ENCODE results near the gene KIAA1217. TPM values are rescaled to one million over a fixed set of nuclear protein-coding genes. Genes with fewer than 3 reads are reported as not detected.

Gene KIAA1217
- total and polyA plus RNA-seq, 7 experiments from 2014 or later, result 0.03 to 2.1 (median 0.15) TPM; not detected in 4

- no peak overlapping the region for H3K27ac ChIP-seq (ENCODE audit: low read depth, low read length)
- no peak for ATAC-seq
- Mint-ChIP-seq H3K27ac (no peak overlapping the region), H3K9me3 (peaks cover 0 to 3% (median 0%) of the 10 kb centered on the region in 11 donors), H3K36me3 (no peaks in the 10 kb centered on the region), H3K4me1 (peaks cover 1 to 11% (median 8%) of the 10 kb centered on the region in 7 donors), H3K4me3 (no peak overlapping the region), H3K27me3 (peaks cover 0 to 13% (median 0%) of the 10 kb centered on the region in 5 donors)
- H3K36me3 ChIP-seq (ENCODE audit: control insufficient read depth in 2 of 3, insufficient read depth in 3 of 3, low read length in 3 of 3), result no peaks in the 10 kb centered on the region
- intact Hi-C loops (cut with micrococcal nuclease), result no loop called here
- no peak for DNase-seq
- ChIA-PET POLR2A (no interaction called here), CTCF (no interaction called here)
- H3K9me3 ChIP-seq (ENCODE audit: control insufficient read depth in 2 of 3, low read length in 3 of 3), result no peaks in the 10 kb centered on the region
- H3K4me3 ChIP-seq (ENCODE audit: low read length), result no peak overlapping the region
- H3K4me1 ChIP-seq (ENCODE audit: control insufficient read depth in 2 of 2, insufficient read depth in 2 of 2, low read length in 2 of 2), result no peaks in the 10 kb centered on the region
- H3K27me3 ChIP-seq (ENCODE audit: control insufficient read depth in 2 of 2, insufficient read depth in 2 of 2, low read length in 2 of 2), result no peaks in the 10 kb centered on the region
These were observed 315.4 kb downstream of the KIAA1217 start for GRCh38 chr10:24524314-24524713.

DNA sequence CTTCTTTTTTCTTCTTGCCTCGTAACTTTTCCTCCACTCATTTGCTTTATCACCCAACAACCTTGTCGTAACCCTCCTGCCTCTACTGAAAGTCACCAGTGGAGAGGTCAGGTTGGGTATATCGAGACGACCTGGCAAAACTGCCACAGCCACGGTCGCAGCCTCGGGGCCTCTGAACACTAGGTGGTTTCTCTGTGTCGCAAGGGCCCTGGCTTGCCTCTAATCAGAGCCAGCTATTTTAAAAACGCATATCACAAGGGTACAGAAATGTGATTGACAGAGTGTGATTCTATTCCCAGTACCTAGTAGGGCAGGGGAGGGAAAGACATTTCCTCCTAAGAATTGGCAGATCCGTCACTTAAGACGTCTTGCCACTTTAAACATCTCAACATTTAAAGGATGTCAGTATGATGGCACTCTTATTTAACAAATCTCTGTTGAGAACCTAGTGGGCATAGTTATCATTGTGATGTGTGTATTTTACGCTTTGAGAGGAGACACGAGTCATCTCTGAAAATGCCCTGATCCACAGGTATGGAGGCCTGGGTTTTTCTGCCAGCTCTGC is 317.2 kb downstream of the KIAA1217 start:
- CTCF ChIA-PET, result no interaction called here
- H3K36me3 Mint-ChIP-seq, result peaks cover 0 to 4% (median 0%) of the 10 kb centered on the region in 5 donors
- no peaks in the 10 kb centered on the region for H3K4me1 Mint-ChIP-seq
- Histone ChIP-seq H3K4me3 (ENCODE audit: low read length) (no peak overlapping the region), H3K9me3 (ENCODE audit: control insufficient read depth in 2 of 3, low read length in 3 of 3) (no peaks in the 10 kb centered on the region), H3K4me1 (ENCODE audit: control insufficient read depth in 2 of 2, insufficient read depth in 2 of 2, low read length in 2 of 2) (no peaks in the 10 kb centered on the region), H3K27me3 (ENCODE audit: control insufficient read depth in 2 of 2, insufficient read depth in 2 of 2, low read length in 2 of 2) (no peaks in the 10 kb centered on the region), H3K27ac (ENCODE audit: low read depth, low read length) (no peak overlapping the region), H3K36me3 (ENCODE audit: control insufficient read depth in 2 of 3, insufficient read depth in 3 of 3, low read length in 3 of 3) (no peaks in the 10 kb centered on the region)
- ATAC-seq (no peak), DNase-seq (no peak)
- H3K27ac Mint-ChIP-seq, result no peak overlapping the region
- H3K27me3 Mint-ChIP-seq, result peaks cover 0 to 20% (median 5%) of the 10 kb centered on the region in 5 donors
- POLR2A ChIA-PET, result no interaction called here
- H3K4me3 Mint-ChIP-seq, result no peak overlapping the region
- H3K9me3 Mint-ChIP-seq, result peaks cover 0 to 3% (median 0%) of the 10 kb centered on the region in 11 donors
- intact Hi-C loops (cut with micrococcal nuclease), result no loop called here

DNA sequence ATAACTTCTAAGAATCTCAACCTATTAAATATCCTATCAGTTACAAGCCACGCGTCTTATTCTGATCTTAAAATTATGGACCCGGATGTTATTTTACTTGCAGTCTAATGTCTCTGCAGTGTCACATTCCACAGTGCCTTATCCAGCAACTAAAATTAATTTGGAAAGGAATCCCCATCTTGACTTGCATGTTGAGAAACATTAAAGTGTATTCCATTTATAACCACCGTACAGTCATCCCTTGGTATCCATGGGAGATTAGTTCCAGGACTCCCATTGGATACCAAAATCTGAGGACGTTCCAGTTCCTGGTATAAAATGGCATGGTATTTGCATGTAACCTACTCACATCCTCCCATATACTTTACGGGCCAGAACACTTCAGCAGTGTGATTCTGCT is 320.0 kb downstream of the KIAA1217 start:
- peaks cover 0 to 15% (median 5%) of the 10 kb centered on the region in 5 donors for H3K27me3 Mint-ChIP-seq
- no peak overlapping the region for H3K27ac Mint-ChIP-seq
- ChIA-PET POLR2A (no interaction called here), CTCF (no interaction called here)
- H3K4me1 ChIP-seq (ENCODE audit: control insufficient read depth in 2 of 2, insufficient read depth in 2 of 2, low read length in 2 of 2), result no peaks in the 10 kb centered on the region
- peaks cover 0 to 7% (median 0%) of the 10 kb centered on the region in 5 donors for H3K36me3 Mint-ChIP-seq
- H3K36me3 ChIP-seq (ENCODE audit: control insufficient read depth in 2 of 3, insufficient read depth in 3 of 3, low read length in 3 of 3), result no peaks in the 10 kb centered on the region
- ATAC-seq (no peak), DNase-seq (no peak)
- no peak overlapping the region for H3K4me3 ChIP-seq (ENCODE audit: low read length)
- peaks cover 0 to 5% (median 0%) of the 10 kb centered on the region in 11 donors for H3K9me3 Mint-ChIP-seq
- no peaks in the 10 kb centered on the region for H3K27me3 ChIP-seq (ENCODE audit: control insufficient read depth in 2 of 2, insufficient read depth in 2 of 2, low read length in 2 of 2)
- no peaks in the 10 kb centered on the region for H3K4me1 Mint-ChIP-seq
- intact Hi-C loops (cut with micrococcal nuclease), result no loop called here
- H3K4me3 Mint-ChIP-seq, result no peak overlapping the region
- H3K27ac ChIP-seq (ENCODE audit: low read depth, low read length), result no peak overlapping the region
- H3K9me3 ChIP-seq (ENCODE audit: control insufficient read depth in 2 of 3, low read length in 3 of 3), result no peaks in the 10 kb centered on the region

GRCh38 chr10:24531439-24531838 is 322.5 kb downstream of the KIAA1217 start:
- H3K9me3 ChIP-seq (ENCODE audit: control insufficient read depth in 2 of 3, low read length in 3 of 3), result no peaks in the 10 kb centered on the region
- no peak overlapping the region for H3K27ac ChIP-seq (ENCODE audit: low read depth, low read length)
- H3K27ac Mint-ChIP-seq, result no peak overlapping the region
- peaks cover 0 to 5% (median 0%) of the 10 kb centered on the region in 11 donors for H3K9me3 Mint-ChIP-seq
- no peaks in the 10 kb centered on the region for H3K4me1 Mint-ChIP-seq
- intact Hi-C loops (cut with micrococcal nuclease), result no loop called here
- peaks cover 0 to 7% (median 0%) of the 10 kb centered on the region in 5 donors for H3K36me3 Mint-ChIP-seq
- H3K36me3 ChIP-seq (ENCODE audit: control insufficient read depth in 2 of 3, insufficient read depth in 3 of 3, low read length in 3 of 3), result no peaks in the 10 kb centered on the region
- ChIA-PET POLR2A (no interaction called here), CTCF (interaction anchor here (0.5 kb wide), 1 partner anchor 1013 kb away, joined by 3 read pairs; no protein-coding TSS in a partner anchor)
- no peaks in the 10 kb centered on the region for H3K27me3 ChIP-seq (ENCODE audit: control insufficient read depth in 2 of 2, insufficient read depth in 2 of 2, low read length in 2 of 2)
- peaks cover 0 to 15% (median 8%) of the 10 kb centered on the region in 5 donors for H3K27me3 Mint-ChIP-seq
- DNase-seq (no peak), ATAC-seq (no peak)
- no peaks in the 10 kb centered on the region for H3K4me1 ChIP-seq (ENCODE audit: control insufficient read depth in 2 of 2, insufficient read depth in 2 of 2, low read length in 2 of 2)
- no peak overlapping the region for H3K4me3 ChIP-seq (ENCODE audit: low read length)
- no peak overlapping the region for H3K4me3 Mint-ChIP-seq

DNA sequence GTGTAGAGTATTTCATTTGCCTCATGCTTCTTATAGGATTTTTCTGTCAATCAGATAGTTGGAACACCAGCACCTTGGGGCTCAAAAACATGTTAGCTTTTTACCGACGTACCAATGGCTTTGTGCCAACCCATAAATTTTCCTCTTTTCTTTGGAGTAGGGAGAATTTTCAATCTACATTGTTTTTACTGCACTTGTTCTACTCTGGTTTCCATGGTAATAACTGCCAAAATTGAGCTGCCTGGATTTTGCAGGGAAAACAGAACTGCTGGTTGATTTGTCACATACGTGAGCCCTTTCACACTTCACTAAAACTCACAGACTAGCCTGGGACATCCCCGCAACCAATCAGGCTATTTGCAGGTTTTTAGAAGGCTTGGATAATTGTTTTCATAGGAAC is 325.0 kb downstream of the KIAA1217 start:
- H3K9me3 ChIP-seq (ENCODE audit: control insufficient read depth in 2 of 3, low read length in 3 of 3), result no peaks in the 10 kb centered on the region
- Mint-ChIP-seq H3K4me3 (no peak overlapping the region), H3K27me3 (peaks cover 0 to 15% (median 8%) of the 10 kb centered on the region in 5 donors), H3K27ac (no peak overlapping the region), H3K36me3 (peaks cover 0 to 7% (median 0%) of the 10 kb centered on the region in 5 donors), H3K4me1 (no peaks in the 10 kb centered on the region), H3K9me3 (peaks cover 0 to 5% (median 0%) of the 10 kb centered on the region in 11 donors)
- H3K4me3 ChIP-seq (ENCODE audit: low read length), result no peak overlapping the region
- H3K4me1 ChIP-seq (ENCODE audit: control insufficient read depth in 2 of 2, insufficient read depth in 2 of 2, low read length in 2 of 2), result no peaks in the 10 kb centered on the region
- ChIA-PET POLR2A (no interaction called here), CTCF (no interaction called here)
- ATAC-seq (no peak), DNase-seq (no peak)
- H3K27me3 ChIP-seq (ENCODE audit: control insufficient read depth in 2 of 2, insufficient read depth in 2 of 2, low read length in 2 of 2), result no peaks in the 10 kb centered on the region
- no peaks in the 10 kb centered on the region for H3K36me3 ChIP-seq (ENCODE audit: control insufficient read depth in 2 of 3, insufficient read depth in 3 of 3, low read length in 3 of 3)
- H3K27ac ChIP-seq (ENCODE audit: low read depth, low read length), result no peak overlapping the region
- intact Hi-C loops (cut with micrococcal nuclease), result no loop called here

DNA sequence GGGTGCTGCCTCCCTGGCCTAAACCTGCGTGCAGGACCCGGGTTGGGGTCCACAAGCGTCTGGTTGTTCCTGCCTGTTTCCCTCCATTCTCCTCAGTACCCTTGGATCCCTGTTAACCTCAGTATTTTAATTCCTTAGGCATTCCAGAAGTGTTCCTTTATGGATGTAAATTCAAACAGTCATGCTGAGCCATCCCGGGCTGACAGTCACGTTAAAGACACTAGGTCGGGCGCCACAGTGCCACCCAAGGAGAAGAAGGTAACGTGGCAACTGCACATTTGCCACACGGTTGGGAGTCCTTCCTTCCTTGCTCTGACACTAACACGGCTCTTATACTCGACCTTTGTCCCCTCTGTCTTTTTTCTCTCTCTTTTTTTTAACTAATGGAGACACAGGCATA is 327.7 kb downstream of the KIAA1217 start:
- Mint-ChIP-seq H3K27me3 (peaks cover 3 to 8% (median 3%) of the 10 kb centered on the region in 5 donors), H3K4me1 (no peaks in the 10 kb centered on the region), H3K4me3 (no peak overlapping the region), H3K9me3 (peaks cover 0 to 5% (median 0%) of the 10 kb centered on the region in 11 donors), H3K27ac (no peak overlapping the region), H3K36me3 (peaks cover 0 to 3% (median 0%) of the 10 kb centered on the region in 5 donors)
- intact Hi-C loops (cut with micrococcal nuclease), result no loop called here
- ChIA-PET POLR2A (no interaction called here), CTCF (no interaction called here)
- H3K27me3 ChIP-seq (ENCODE audit: control insufficient read depth in 2 of 2, insufficient read depth in 2 of 2, low read length in 2 of 2), result no peaks in the 10 kb centered on the region
- no peak for ATAC-seq
- no peak for DNase-seq
- no peaks in the 10 kb centered on the region for H3K9me3 ChIP-seq (ENCODE audit: control insufficient read depth in 2 of 3, low read length in 3 of 3)
- no peaks in the 10 kb centered on the region for H3K4me1 ChIP-seq (ENCODE audit: control insufficient read depth in 2 of 2, insufficient read depth in 2 of 2, low read length in 2 of 2)
- no peak overlapping the region for H3K4me3 ChIP-seq (ENCODE audit: low read length)
- no peaks in the 10 kb centered on the region for H3K36me3 ChIP-seq (ENCODE audit: control insufficient read depth in 2 of 3, insufficient read depth in 3 of 3, low read length in 3 of 3)
- H3K27ac ChIP-seq (ENCODE audit: low read depth, low read length), result no peak overlapping the region

- Mint-ChIP-seq H3K27ac (no peak overlapping the region), H3K36me3 (no peaks in the 10 kb centered on the region), H3K4me1 (no peaks in the 10 kb centered on the region), H3K4me3 (no peak overlapping the region), H3K27me3 (peaks cover 0 to 13% (median 4%) of the 10 kb centered on the region in 5 donors), H3K9me3 (peaks cover 0 to 3% (median 0%) of the 10 kb centered on the region in 11 donors)
- no peak for ATAC-seq
- POLR2A ChIA-PET, result no interaction called here
- Histone ChIP-seq H3K27ac (ENCODE audit: low read depth, low read length) (no peak overlapping the region), H3K4me3 (ENCODE audit: low read length) (no peak overlapping the region), H3K27me3 (ENCODE audit: control insufficient read depth in 2 of 2, insufficient read depth in 2 of 2, low read length in 2 of 2) (no peaks in the 10 kb centered on the region), H3K4me1 (ENCODE audit: control insufficient read depth in 2 of 2, insufficient read depth in 2 of 2, low read length in 2 of 2) (no peaks in the 10 kb centered on the region), H3K9me3 (ENCODE audit: control insufficient read depth in 2 of 3, low read length in 3 of 3) (no peaks in the 10 kb centered on the region), H3K36me3 (ENCODE audit: control insufficient read depth in 2 of 3, insufficient read depth in 3 of 3, low read length in 3 of 3) (no peaks in the 10 kb centered on the region)
- no peak for DNase-seq
- intact Hi-C loops (cut with micrococcal nuclease), result no loop called here
- CTCF ChIA-PET, result no interaction called here
These were observed 332.4 kb downstream of the KIAA1217 start for GRCh38 chr10:24541239-24541753.
